ENCODE data around the gene PRELP.
A peak's percentile ranks its signal among the peaks of the same experiment; 100 is the strongest.

PRELP gene

GRCh38 chr1:203450001-203450400 is 25.6 kb upstream of the PRELP start:
- H3K4me2 ChIP-seq (ENCODE audit: low read length): no peak overlapping the region
- peaks cover 31% of the 10 kb centered on the region for H3K4me1 ChIP-seq (ENCODE audit: low read length)
- no peaks in the 10 kb centered on the region for H3K36me3 ChIP-seq (replicated peaks; ENCODE audit: low read depth, low read length)
- no peak overlapping the region for H3K4me3 ChIP-seq (ENCODE audit: low read length)
- TF ChIP-seq EZH2phosphoT487 (IDR thresholded peaks at IDR 0.05; ENCODE audit: low read depth): no peak
- TF ChIP-seq CTCF (IDR thresholded peaks at IDR 0.05; ENCODE audit: low read depth, low read length): no peak
- H4K20me1 ChIP-seq (ENCODE audit: insufficient read depth, low read length): no peaks in the 10 kb centered on the region
- H3K27me3 ChIP-seq (ENCODE audit: low read depth, low read length): peaks cover 17% of the 10 kb centered on the region
- no peak overlapping the region for H3K27ac ChIP-seq (ENCODE audit: low read length)
- H2AFZ ChIP-seq (ENCODE audit: low read depth, low read length): no peak overlapping the region
- no peak overlapping the region for H3K9ac ChIP-seq (ENCODE audit: low read length)
- H3K79me2 ChIP-seq (ENCODE audit: low read length): no peaks in the 10 kb centered on the region
- H3K9me3 ChIP-seq (ENCODE audit: insufficient read depth, low read length): no peaks in the 10 kb centered on the region

- peaks cover 17% of the 10 kb centered on the region for H3K27me3 ChIP-seq (ENCODE audit: low read depth, low read length)
- H3K9me3 ChIP-seq (ENCODE audit: insufficient read depth, low read length): no peaks in the 10 kb centered on the region
- no peaks in the 10 kb centered on the region for H4K20me1 ChIP-seq (ENCODE audit: insufficient read depth, low read length)
- no peak overlapping the region for H2AFZ ChIP-seq (ENCODE audit: low read depth, low read length)
- no peak overlapping the region for H3K9ac ChIP-seq (ENCODE audit: low read length)
- no peak overlapping the region for H3K4me3 ChIP-seq (ENCODE audit: low read length)
- no peaks in the 10 kb centered on the region for H3K36me3 ChIP-seq (replicated peaks; ENCODE audit: low read depth, low read length)
- H3K27ac ChIP-seq (ENCODE audit: low read length): no peak overlapping the region
- peak; percentile 36 for TF ChIP-seq CTCF (IDR thresholded peaks at IDR 0.05; ENCODE audit: low read depth, low read length)
- no peak for TF ChIP-seq EZH2phosphoT487 (IDR thresholded peaks at IDR 0.05; ENCODE audit: low read depth)
- no peaks in the 10 kb centered on the region for H3K79me2 ChIP-seq (ENCODE audit: low read length)
- peaks cover 31% of the 10 kb centered on the region for H3K4me1 ChIP-seq (ENCODE audit: low read length)
- H3K4me2 ChIP-seq (ENCODE audit: low read length): no peak overlapping the region
Measured at GRCh38 chr1:203450479-203451149, 25.0 kb upstream of the PRELP start.

- no peaks in the 10 kb centered on the region for H3K9me3 ChIP-seq (ENCODE audit: insufficient read depth, low read length)
- H4K20me1 ChIP-seq (ENCODE audit: insufficient read depth, low read length): no peaks in the 10 kb centered on the region
- peaks cover 37% of the 10 kb centered on the region for H3K4me1 ChIP-seq (ENCODE audit: low read length)
- H3K27me3 ChIP-seq (ENCODE audit: low read depth, low read length): peaks cover 12% of the 10 kb centered on the region
- no peak overlapping the region for H2AFZ ChIP-seq (ENCODE audit: low read depth, low read length)
- H3K27ac ChIP-seq (ENCODE audit: low read length): no peak overlapping the region
- no peak overlapping the region for H3K4me3 ChIP-seq (ENCODE audit: low read length)
- no peaks in the 10 kb centered on the region for H3K79me2 ChIP-seq (ENCODE audit: low read length)
- no peaks in the 10 kb centered on the region for H3K36me3 ChIP-seq (replicated peaks; ENCODE audit: low read depth, low read length)
- TF ChIP-seq EZH2phosphoT487 (IDR thresholded peaks at IDR 0.05; ENCODE audit: low read depth): no peak
- no peak overlapping the region for H3K9ac ChIP-seq (ENCODE audit: low read length)
- H3K4me2 ChIP-seq (ENCODE audit: low read length): peak overlapping the region; percentile 12; the same call in 1 of the 2 replicates
Measured at GRCh38 chr1:203451836-203452784, 23.5 kb upstream of the PRELP start.

GRCh38 chr1:203453016-203453415 is 22.6 kb upstream of the PRELP start:
- H3K4me1 ChIP-seq (ENCODE audit: low read length): peaks cover 37% of the 10 kb centered on the region
- no peak overlapping the region for H3K4me3 ChIP-seq (ENCODE audit: low read length)
- no peak overlapping the region for H3K9ac ChIP-seq (ENCODE audit: low read length)
- no peaks in the 10 kb centered on the region for H3K36me3 ChIP-seq (replicated peaks; ENCODE audit: low read depth, low read length)
- H2AFZ ChIP-seq (ENCODE audit: low read depth, low read length): no peak overlapping the region
- no peak overlapping the region for H3K27ac ChIP-seq (ENCODE audit: low read length)
- no peaks in the 10 kb centered on the region for H4K20me1 ChIP-seq (ENCODE audit: insufficient read depth, low read length)
- H3K27me3 ChIP-seq (ENCODE audit: low read depth, low read length): peaks cover 12% of the 10 kb centered on the region
- 0 out of 2 replicates have a peak overlapping the region, but pooled peaks have one; percentile 12 for H3K4me2 ChIP-seq (ENCODE audit: low read length)
- TF ChIP-seq EZH2phosphoT487 (IDR thresholded peaks at IDR 0.05; ENCODE audit: low read depth) (no peak), CTCF (IDR thresholded peaks at IDR 0.05; ENCODE audit: low read depth, low read length) (no peak)
- H3K79me2 ChIP-seq (ENCODE audit: low read length): no peaks in the 10 kb centered on the region
- no peaks in the 10 kb centered on the region for H3K9me3 ChIP-seq (ENCODE audit: insufficient read depth, low read length)

Data from OCI-LY3 (cell line).